GF-D8 (cell line): Measurements from ENCODE around the gene GALNT2.
A peak's percentile ranks its signal among the peaks of the same experiment; 100 is the strongest.

Experiments
- DNase-seq: peaks from one replicate; lab custom pipeline; 2025; lab: John Stamatoyannopoulos, UW

The GALNT2 gene

GRCh38 chr1:230188826-230189225, 121.8 kb downstream of the GALNT2 start:
- no peak for DNase-seq

- no peak for DNase-seq
These were observed 122.3 kb downstream of the GALNT2 start for GRCh38 chr1:230189341-230189740.

- DNase-seq: no peak
These were observed 122.8 kb downstream of the GALNT2 start for GRCh38 chr1:230189824-230190223.

GRCh38 chr1:230191079-230191804, 124.2 kb downstream of the GALNT2 start:
- DNase-seq: peak; percentile 85

- no peak for DNase-seq
These were observed 124.8 kb downstream of the GALNT2 start for GRCh38 chr1:230191855-230192254.

- no peak for DNase-seq
These were observed 127.5 kb downstream of the GALNT2 start for GRCh38 chr1:230194525-230194924.

- no peak for DNase-seq
These were observed 128.2 kb downstream of the GALNT2 start for GRCh38 chr1:230195199-230195598.

- DNase-seq: no peak
These were observed 129.0 kb downstream of the GALNT2 start for GRCh38 chr1:230196077-230196476.

- DNase-seq: no peak
These were observed 130.9 kb downstream of the GALNT2 start for GRCh38 chr1:230197644-230198567.

GRCh38 chr1:230199034-230199433, 132.0 kb downstream of the GALNT2 start:
- no peak for DNase-seq

GRCh38 chr1:230199554-230199953, 132.5 kb downstream of the GALNT2 start:
- no peak for DNase-seq

- no peak for DNase-seq
These were observed 133.2 kb downstream of the GALNT2 start for GRCh38 chr1:230200276-230200675.

- no peak for DNase-seq
These were observed 134.4 kb downstream of the GALNT2 start for GRCh38 chr1:230201445-230201844.

GRCh38 chr1:230204842-230205241, 137.8 kb downstream of the GALNT2 start:
- no peak for DNase-seq

- DNase-seq: no peak
These were observed 138.7 kb downstream of the GALNT2 start for GRCh38 chr1:230205719-230206198.

GRCh38 chr1:230206207-230206606, 139.2 kb downstream of the GALNT2 start:
- no peak for DNase-seq

GRCh38 chr1:230206976-230207375, 139.9 kb downstream of the GALNT2 start:
- no peak for DNase-seq

GRCh38 chr1:230207598-230207997, 140.6 kb downstream of the GALNT2 start:
- no peak for DNase-seq

GRCh38 chr1:230208619-230209261, 141.7 kb downstream of the GALNT2 start:
- DNase-seq: no peak

- no peak for DNase-seq
These were observed 143.4 kb downstream of the GALNT2 start for GRCh38 chr1:230210326-230210980.

- DNase-seq: no peak
These were observed 143.9 kb downstream of the GALNT2 start for GRCh38 chr1:230210981-230211336.
